Measurements from ENCODE around the gene SLC22A5.
A peak's percentile ranks its signal among the peaks of the same experiment; 100 is the strongest.

Gene SLC22A5

GRCh38 chr5:132416306-132417009 lies 46.9 kb downstream of the SLC22A5 start:
- DNase-seq = no peak

DNA sequence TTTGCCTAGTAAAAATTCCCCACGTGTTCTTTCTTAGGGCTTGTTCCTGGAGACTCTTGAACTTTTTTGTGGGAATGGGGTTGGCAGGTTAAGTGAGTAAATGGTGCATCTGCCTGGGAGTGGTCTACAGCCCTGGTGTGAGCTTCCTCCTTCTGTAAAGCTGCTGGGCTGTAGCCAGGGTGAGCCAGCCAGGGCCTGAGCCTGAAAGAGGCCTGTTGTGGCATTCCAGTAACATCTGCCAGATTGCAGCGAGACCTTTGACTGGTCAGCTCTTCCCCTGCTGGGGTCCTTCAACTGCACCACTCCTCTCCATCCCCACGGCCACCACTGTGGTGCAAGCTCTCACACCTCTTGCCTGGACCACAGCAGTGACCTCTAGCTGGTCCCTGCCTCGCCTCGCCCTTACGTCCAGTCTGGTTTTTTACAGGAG lies 47.5 kb downstream of the SLC22A5 start:
- DNase-seq = no peak

DNA sequence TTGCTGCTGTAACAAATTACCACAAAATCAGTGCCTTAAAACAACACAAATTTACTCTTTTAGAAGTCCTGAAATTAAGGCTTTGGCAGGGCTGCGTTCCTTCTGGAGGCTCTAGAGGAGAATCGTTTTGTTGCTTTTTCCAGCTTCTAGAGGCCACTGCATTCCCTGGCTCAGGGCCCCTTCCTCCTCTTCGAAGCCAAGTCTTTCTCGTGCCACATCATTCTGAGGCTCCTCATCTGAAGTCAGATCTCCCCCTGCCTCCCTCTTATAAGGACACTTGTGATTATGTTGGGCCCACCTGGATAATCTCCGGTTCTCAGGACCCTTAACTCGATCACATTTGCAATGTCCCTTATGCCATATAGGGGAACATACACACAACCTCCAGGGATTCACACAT lies 48.0 kb downstream of the SLC22A5 start:
- no peak for DNase-seq

DNA sequence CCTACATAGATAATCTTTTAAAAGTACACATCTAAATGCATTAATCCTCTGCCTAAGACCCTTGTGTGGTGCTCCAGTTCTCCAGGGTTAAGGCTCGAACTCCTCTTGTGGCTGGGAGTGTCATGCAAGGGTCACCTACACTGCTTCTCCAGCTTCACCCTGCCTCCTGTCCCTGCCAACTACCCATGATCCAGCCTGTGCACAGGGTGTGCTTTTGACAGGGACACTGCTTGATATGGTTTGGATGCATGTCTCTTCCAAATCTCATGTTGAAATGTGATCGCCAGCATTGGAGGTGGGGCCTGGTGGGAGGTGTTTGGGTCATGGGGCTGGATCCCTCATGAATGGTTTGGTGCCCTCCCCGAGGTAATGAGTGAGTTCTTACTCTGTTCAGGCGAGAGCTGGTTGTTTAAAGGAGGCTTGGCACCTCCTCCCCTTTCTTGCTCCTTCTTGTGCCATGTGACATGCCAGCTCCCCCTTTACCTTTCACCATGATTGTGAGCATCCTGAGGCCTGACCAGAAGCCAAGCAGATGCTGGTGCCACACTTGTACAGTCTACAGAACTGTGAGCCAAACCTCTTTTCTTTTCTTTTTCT lies 48.5 kb downstream of the SLC22A5 start:
- DNase-seq = no peak

GRCh38 chr5:132418881-132419280 lies 49.4 kb downstream of the SLC22A5 start:
- DNase-seq = no peak

- peak; percentile 58 for DNase-seq
These were observed 50.3 kb downstream of the SLC22A5 start for GRCh38 chr5:132419502-132420468.

DNA sequence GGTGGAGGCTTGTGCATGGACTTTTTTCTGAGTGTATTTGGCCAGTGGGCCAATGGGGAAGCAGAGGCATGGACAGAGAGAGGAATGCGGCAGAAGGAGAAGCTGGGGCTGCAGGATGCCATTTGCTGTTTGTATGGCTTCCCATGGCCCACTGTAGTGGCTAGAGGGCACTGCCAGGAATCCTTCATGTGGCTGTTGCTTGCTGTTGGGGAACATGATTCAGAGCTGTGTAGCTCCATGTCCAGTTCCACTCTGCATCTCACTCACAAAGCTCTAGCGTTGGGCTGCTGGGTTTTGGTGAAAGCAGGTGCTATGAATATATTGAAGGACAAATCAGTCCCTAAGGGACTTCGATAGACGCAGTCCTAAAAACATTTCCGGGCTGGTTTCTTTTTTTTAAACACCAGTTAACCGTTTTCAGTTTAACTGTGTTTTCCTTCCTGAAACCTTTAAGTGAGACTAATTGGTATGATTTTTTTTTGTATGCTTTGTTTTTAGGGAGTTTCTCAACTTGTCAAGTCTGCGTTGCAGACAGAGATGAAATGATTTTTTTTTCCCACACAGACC lies 51.3 kb downstream of the SLC22A5 start:
- DNase-seq = no peak

- no peak for DNase-seq
These were observed 52.0 kb downstream of the SLC22A5 start for GRCh38 chr5:132421462-132421861.

DNA sequence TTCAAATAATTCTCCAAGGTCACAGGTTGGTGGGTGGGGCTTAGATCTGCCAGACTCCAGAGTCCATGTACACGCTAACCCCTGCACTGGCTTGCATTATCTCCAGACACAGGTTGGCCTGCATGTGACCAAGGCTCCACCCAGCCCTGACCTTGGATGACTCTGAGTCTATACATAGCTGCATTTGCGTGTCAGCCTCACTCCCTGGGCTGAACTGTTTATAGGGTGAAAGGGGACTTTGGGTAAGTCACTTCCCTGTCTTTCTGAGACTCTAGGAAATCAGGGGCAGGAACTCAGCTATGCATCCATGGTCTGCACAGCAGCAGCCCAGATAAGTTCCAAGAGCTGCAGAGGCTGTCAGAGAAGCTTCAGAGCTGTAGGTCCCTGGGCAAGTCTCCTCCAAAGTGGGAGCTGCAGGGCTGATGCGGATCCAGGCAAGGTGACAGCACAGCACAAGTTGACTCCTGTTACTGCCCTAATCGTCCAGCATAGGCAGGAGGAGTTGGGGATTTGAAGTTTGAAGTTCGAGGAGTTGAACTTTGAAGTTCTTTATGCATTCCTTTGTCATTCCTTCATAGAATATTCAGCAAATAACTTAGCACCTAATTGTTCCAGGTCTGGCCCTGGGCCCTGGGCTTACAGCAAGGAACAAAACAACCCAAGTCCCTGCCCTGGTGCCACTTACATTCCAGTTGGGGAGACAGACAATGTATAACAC lies 53.4 kb downstream of the SLC22A5 start:
- no peak for DNase-seq

DNA sequence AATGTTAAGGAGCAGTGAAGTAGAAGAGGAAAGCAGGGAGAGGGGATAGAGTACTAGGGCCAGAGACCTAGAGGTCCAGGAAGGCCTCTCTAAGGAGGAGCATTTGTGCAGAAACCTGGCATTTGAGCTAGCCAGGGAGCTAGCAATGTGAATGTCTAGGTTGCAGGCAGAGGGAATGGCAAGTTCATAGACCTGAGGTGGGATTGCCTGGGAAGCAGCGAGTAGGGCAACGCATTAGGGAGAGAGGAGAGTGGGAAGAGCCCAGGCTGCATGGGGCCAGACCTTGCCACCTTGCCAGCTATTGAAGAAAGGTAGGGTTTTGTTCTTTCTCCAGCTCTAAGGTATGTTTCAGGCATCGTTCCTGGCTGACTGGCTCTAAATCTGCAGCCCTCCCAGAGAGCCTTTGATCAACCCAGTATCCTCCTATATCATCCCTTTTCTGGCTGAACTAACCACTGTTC lies 54.0 kb downstream of the SLC22A5 start:
- DNase-seq = no peak

DNA sequence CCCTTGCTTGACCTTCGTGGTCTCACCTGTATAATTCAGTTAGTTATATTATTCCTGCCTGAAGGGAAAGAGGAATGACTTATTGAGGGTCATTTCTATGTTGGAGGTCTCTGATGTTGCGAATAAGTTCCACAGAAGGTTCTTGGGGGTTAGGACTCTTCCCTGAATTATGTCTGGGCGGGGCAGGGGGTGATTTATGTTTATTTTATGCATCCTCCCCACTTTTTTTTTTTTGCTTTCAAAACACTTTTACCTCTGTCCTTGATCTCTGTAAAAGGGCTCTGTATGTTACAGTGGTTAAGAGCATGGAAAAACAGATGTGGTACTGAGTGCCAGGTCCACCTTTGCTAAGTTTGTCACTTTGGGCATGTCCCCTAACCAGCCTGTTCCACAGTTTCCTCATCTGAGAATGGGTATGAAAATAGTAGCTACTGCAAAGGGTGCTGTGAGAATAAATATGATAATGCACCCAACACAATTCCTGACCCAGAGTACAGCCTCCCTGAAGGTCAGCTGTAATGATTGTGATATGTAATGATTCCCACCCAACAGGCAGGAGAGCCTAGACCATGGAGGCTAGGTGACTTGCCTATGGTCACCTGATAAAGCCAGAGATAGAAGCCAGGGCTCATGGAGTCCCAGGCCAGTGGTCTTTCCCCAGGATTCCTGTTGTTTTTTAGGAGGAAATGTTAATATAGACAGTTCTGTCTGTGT lies 54.8 kb downstream of the SLC22A5 start:
- DNase-seq = no peak

DNA sequence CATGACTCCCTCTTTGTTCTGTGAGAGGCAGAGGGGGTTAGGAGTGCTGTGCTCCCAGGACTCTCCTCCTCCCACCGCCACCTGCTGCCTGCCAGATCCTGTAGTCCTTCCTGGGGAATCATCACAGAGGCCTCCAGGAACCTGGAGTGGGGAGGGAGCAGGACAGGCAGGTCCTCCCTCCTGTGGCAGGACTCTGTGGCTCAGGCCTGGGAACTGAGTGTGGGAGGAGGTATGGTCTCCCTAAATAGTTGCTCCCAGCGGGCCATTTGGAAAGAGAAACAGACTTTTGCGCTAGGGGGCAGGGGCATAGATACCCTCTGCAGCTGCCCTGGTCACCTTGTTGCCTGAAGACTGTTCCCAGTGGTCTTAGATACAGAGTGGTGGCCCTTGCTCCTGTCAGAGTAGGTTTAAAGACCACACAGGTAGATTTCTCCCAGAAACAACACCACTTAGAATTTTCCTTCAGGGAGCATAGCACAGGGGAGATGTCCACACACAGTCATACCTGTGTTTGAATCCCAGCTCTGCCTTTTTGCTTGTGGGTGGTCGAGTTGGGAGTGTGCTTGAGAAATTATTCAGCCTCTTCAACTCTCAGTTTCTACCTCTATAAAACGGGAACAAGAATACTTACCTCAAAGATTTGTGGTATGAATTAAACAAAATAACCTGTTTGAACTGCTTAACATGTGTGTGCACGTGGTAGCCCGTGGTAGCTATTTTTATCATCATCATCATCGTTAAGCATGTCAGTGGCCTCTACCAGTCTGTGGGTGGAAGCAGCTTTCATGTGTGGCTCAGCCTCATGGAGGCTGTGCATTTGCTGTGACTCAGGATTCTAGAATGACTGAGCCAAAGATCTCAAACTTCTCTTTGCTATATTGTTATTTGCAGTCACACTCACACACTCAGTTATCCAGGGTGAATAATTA lies 55.8 kb downstream of the SLC22A5 start:
- DNase-seq = no peak

- DNase-seq = no peak
These were observed 56.5 kb downstream of the SLC22A5 start for GRCh38 chr5:132425975-132426524.

DNA sequence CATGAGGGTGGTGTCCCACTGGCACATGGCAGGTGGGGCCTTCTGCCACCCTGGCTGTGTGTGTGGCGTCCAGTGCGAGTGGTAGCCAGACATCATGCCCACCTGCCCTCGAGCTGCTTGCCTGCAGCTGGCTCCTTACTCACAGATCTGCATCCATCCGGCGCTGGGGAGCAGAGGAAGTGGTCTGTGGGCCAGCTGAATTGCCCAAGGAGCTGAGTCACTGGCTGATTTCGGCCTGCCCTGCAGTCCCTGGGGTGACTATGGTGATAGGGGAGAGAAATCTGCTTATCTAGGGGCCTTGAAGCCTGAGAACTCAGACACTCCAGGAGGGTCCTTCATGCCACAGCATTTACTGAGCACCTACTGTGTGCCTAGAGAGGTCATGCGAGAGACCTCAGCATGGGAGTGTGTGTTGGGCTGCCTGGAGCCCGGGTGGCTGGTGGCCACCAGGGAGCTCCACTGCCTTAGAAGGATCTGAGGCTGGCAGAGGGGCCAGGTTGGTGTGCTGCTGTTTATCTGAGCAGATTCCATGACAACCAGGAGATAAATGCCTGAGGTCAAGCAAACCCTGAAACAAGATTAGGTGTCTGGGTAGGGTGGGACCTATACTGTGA lies 57.1 kb downstream of the SLC22A5 start:
- peak; percentile 19 for DNase-seq

DNA sequence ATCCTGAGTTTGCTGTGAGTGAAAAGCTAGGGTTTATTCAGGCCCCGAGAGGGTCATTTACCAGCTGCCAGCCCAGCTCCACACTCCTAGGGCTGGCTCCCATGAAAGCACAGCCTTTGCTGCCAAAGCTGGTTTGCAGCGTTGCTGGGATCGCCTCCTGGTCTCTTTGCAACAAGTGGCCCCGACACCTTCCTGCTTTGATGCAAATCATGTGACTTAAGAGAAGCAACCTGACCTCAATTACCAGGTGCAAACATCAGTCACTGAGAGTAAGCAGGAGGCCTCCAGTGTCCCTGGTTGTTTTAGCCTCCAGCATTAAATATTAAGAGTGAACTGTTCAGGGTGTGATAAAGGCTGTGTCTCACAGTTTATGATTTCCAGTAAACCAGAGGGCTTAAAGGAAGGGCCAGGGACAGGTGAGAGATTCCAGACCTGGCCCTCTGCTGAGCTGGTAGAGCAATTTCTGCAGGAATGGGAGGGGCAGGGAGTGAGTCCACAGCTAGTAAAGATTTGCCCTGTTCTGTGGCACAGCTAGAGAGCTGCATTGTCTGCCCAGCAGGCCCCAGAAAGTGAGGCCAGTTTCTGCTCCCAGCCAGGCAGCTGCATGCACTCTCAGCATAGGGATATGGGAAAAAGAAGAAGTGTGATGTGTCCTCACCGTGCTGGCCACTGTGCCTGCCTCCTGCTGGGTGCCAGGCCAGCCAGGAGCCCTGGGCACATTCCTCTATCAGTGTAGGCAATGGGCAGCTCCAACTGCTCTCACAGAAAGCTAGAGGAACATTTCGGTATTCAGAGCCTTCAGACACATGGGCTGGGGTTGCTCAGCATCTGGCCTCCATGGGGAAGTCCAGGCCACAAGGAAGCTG lies 58.0 kb downstream of the SLC22A5 start:
- peak; percentile 62 for DNase-seq

DNA sequence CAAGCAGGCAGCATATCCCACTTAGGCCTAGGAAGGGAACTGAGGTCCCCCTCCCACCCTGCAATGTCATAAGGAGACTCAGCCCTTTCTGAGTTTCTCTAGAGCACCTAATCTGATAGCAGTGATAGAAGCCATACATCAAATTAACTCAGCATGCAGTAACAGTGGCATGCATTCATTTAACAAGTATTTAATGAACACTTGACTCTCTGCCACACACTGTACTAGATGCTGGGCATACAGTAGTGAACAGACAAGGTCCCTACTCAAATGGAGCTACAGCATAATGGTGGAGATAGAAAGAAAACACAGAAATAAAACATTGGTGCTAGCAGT lies 58.6 kb downstream of the SLC22A5 start:
- DNase-seq = no peak

GRCh38 chr5:132428484-132429462 lies 59.3 kb downstream of the SLC22A5 start:
- DNase-seq = no peak
